Fibroblast of lung (primary cell): ENCODE data around the gene COL5A2. TPM values are rescaled to one million over a fixed set of nuclear protein-coding genes. Genes with fewer than 3 reads are reported as not detected.

Experiments used
- DNase-seq, 2 donors: peaks; one replicate each; pipeline versions ENCODE4 v3.0.0 to v3.0.0-alpha.2; 2010; ENCODE audit warnings: low read depth in 2 of 2
- H2AFZ ChIP-seq: 2 replicates; pipeline ENCODE4 v1.5.1; 2012; ENCODE audit warnings: low read length, control low read depth, inconsistent platforms
- H3K27ac ChIP-seq: 2 replicates; pipeline ENCODE4 v1.5.1; 2011; ENCODE audit warnings: low read length, control low read depth; ENCODE audit not compliant: insufficient read depth
- H3K27me3 ChIP-seq: 2 replicates; pipeline ENCODE4 v1.5.1; 2011; ENCODE audit warnings: mild to moderate bottlenecking, low read length; ENCODE audit not compliant: control insufficient read depth, insufficient read depth
- H3K36me3 ChIP-seq: 2 replicates; pipeline ENCODE4 v1.5.1; 2011; ENCODE audit warnings: low read length; ENCODE audit not compliant: control insufficient read depth, insufficient read depth
- H3K4me1 ChIP-seq: 2 replicates; pipeline ENCODE4 v1.5.1; 2011; ENCODE audit warnings: low read length; ENCODE audit not compliant: control insufficient read depth, insufficient read depth; ENCODE audit errors: extremely low read depth
- H3K4me2 ChIP-seq: 2 replicates; pipeline ENCODE4 v1.5.1; 2011; ENCODE audit warnings: low read length, control low read depth; ENCODE audit not compliant: insufficient read depth; ENCODE audit errors: extremely low read depth
- H3K4me3 ChIP-seq, 4 experiments: fragments of 200-600 bp in 1 of 4; sonication (generic) in 1 of 4; replicated peaks in 1 of 4; 2 replicates each; pipeline ENCODE4 v1.5.1; 2011 to 2016; ENCODE audit warnings: low read length in 4 of 4, low read depth in 3 of 4, mild to moderate bottlenecking in 3 of 4, control low read depth in 2 of 4, inconsistent platforms in 1 of 4, mixed read lengths in 1 of 4; ENCODE audit not compliant: insufficient read depth in 1 of 4; ENCODE audit errors: control extremely low read depth in 1 of 4
- H3K79me2 ChIP-seq: 2 replicates; pipeline ENCODE4 v1.5.1; 2012; ENCODE audit warnings: mild to moderate bottlenecking, low read length, inconsistent platforms; ENCODE audit not compliant: control insufficient read depth, insufficient read depth
- H3K9ac ChIP-seq: 2 replicates; pipeline ENCODE4 v1.5.1; 2011; ENCODE audit warnings: mild to moderate bottlenecking, low read length, control low read depth; ENCODE audit not compliant: insufficient read depth
- H3K9me3 ChIP-seq: 2 replicates; pipeline ENCODE4 v1.5.1; 2012; ENCODE audit warnings: low read depth, low read length; ENCODE audit not compliant: control insufficient read depth, insufficient read depth
- H4K20me1 ChIP-seq: 2 replicates; pipeline ENCODE4 v1.5.1; 2011; ENCODE audit warnings: low read length; ENCODE audit not compliant: control insufficient read depth, insufficient read depth; ENCODE audit errors: extremely low read depth
- EZH2 ChIP-seq: IDR thresholded peaks from 2 replicates; pipeline ENCODE4 v1.5.1; 2012; ENCODE audit warnings: low read length, control low read depth, mild to moderate bottlenecking; ENCODE audit errors: missing control alignments
- polyA plus RNA-seq, 2 donors: library from polyadenylated mRNA; depleted of rRNA in 1 of 2; stranded (reverse) in 1 of 2; unstranded in 1 of 2; fragments of >200 nt; gene quantifications; 2 replicates each; pipeline ENCODE4 v1.2.1, GENCODE V29; 2011 to 2012; ENCODE audit warnings: missing spikeins in 1 of 2
- total RNA-seq: library from RNA; depleted of rRNA; stranded (reverse); fragments of >200 nt; gene quantifications from 2 replicates; pipeline ENCODE4 v1.2.1, GENCODE V29; 2014
- TF ChIP-seq, protein P1 (sequence below), 2 donors: IDR thresholded peaks in 1 of 2; conservative IDR thresholded peaks in 1 of 2; 1 replicate in 1 of 2; 2 replicates in 1 of 2; pipeline ENCODE4 v1.5.1; 2011 to 2012; ENCODE audit warnings: low read length in 2 of 2, control low read depth in 1 of 2, inconsistent platforms in 1 of 2, low read depth in 1 of 2, mild to moderate bottlenecking in 1 of 2

The COL5A2 gene
- total and polyA plus RNA-seq, 2 donors (not counting 1 experiment from before 2014, with no cell fraction given): 253 to 353 TPM

DNA sequence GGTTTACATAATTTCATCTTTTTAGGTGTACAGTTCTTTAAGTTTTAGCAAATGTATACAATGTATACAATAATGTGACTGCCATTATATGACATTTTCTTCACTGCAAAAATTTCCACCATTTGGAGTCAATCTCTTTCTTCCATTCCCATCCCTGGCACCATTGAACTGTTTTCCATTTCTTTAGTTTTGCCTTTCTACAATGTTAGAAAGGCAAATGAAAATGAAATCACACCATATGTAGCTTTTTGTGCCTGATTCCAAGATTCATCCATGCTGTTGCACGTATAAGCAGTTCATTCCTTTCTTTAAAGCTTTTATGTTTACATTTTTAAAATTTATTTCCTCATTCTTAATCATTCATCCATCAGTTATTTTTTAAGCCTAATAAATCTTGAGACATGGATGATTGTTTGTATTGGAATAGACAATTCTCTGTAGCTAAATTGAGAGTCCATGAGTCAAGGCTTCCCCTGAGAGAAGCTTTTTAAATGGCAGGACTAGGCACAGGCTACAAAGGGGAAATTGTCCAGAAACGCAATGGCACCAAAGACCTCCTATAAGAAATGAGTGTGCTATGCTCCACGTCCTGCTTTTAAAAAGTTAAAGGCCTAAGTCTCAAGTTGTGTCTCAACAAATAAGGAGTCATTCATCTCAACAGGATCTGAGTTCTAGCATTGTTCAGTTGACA, 8.7 kb upstream of the COL5A2 start:
- TF ChIP-seq EZH2: no peak
- TF ChIP-seq, protein P1, sequence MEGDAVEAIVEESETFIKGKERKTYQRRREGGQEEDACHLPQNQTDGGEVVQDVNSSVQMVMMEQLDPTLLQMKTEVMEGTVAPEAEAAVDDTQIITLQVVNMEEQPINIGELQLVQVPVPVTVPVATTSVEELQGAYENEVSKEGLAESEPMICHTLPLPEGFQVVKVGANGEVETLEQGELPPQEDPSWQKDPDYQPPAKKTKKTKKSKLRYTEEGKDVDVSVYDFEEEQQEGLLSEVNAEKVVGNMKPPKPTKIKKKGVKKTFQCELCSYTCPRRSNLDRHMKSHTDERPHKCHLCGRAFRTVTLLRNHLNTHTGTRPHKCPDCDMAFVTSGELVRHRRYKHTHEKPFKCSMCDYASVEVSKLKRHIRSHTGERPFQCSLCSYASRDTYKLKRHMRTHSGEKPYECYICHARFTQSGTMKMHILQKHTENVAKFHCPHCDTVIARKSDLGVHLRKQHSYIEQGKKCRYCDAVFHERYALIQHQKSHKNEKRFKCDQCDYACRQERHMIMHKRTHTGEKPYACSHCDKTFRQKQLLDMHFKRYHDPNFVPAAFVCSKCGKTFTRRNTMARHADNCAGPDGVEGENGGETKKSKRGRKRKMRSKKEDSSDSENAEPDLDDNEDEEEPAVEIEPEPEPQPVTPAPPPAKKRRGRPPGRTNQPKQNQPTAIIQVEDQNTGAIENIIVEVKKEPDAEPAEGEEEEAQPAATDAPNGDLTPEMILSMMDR (conservative IDR thresholded peaks at IDR 0.05 in 1 of 2, IDR thresholded peaks at IDR 0.05 in 1 of 2; ENCODE audit: low read depth in 1 of 2, low read length in 2 of 2): no peak

GRCh38 chr2:189183170-189183569, 3.6 kb upstream of the COL5A2 start:
- Histone ChIP-seq H3K9ac (no peak overlapping the region), H3K36me3 (no peaks in the 10 kb centered on the region), H4K20me1 (no peaks in the 10 kb centered on the region), H3K27ac (no peak overlapping the region), H3K4me1 (no peaks in the 10 kb centered on the region), H3K9me3 (no peaks in the 10 kb centered on the region), H3K79me2 (peaks cover 15% of the 10 kb centered on the region), H3K4me2 (no peak overlapping the region), H3K27me3 (no peaks in the 10 kb centered on the region), H3K4me3 (no peak overlapping the region), H2AFZ (no peak overlapping the region)
- DNase-seq: no peak
- no peak for TF ChIP-seq EZH2
- TF ChIP-seq, protein P1 (conservative IDR thresholded peaks at IDR 0.05 in 1 of 2, IDR thresholded peaks at IDR 0.05 in 1 of 2; ENCODE audit: low read depth in 1 of 2, low read length in 2 of 2): no peak

More for the DNA sequence above, 8.7 kb upstream of the COL5A2 start:
- Histone ChIP-seq H3K27me3 (no peaks in the 10 kb centered on the region), H3K36me3 (no peaks in the 10 kb centered on the region), H3K27ac (no peak overlapping the region), H3K4me3 (no peak overlapping the region), H3K79me2 (no peaks in the 10 kb centered on the region), H3K9me3 (no peaks in the 10 kb centered on the region), H4K20me1 (no peaks in the 10 kb centered on the region), H3K4me1 (peaks cover 2% of the 10 kb centered on the region), H3K9ac (no peak overlapping the region), H3K4me2 (no peak overlapping the region), H2AFZ (no peak overlapping the region)
- DNase-seq: no peak

GRCh38 chr2:189181706-189182105, 2.1 kb upstream of the COL5A2 start:
- no peaks in the 10 kb centered on the region for H4K20me1 ChIP-seq
- H3K9ac ChIP-seq: no peak overlapping the region
- no peak overlapping the region for H3K27ac ChIP-seq
- no peak for DNase-seq
- H3K4me3 ChIP-seq: no peak overlapping the region
- H3K36me3 ChIP-seq: no peaks in the 10 kb centered on the region
- TF ChIP-seq, protein P1 (conservative IDR thresholded peaks at IDR 0.05 in 1 of 2, IDR thresholded peaks at IDR 0.05 in 1 of 2; ENCODE audit: low read depth in 1 of 2, low read length in 2 of 2): no peak
- no peak for TF ChIP-seq EZH2
- no peak overlapping the region for H2AFZ ChIP-seq
- no peaks in the 10 kb centered on the region for H3K4me1 ChIP-seq
- H3K9me3 ChIP-seq: no peaks in the 10 kb centered on the region
- H3K79me2 ChIP-seq: peaks cover 30% of the 10 kb centered on the region
- no peak overlapping the region for H3K4me2 ChIP-seq
- no peaks in the 10 kb centered on the region for H3K27me3 ChIP-seq
